PC-9 (cell line): ENCODE results near the gene VSIG4. TPM values are rescaled to one million over a fixed set of nuclear protein-coding genes. Genes with fewer than 3 reads are reported as not detected.
A peak's percentile ranks its signal among the peaks of the same experiment; 100 is the strongest.

Source experiments
- BruUV-seq: library from RNA; stranded (reverse); fragments of 400-500 nt; replicated peaks from 2 replicates; lab custom pipeline; 2021; lab: Mats Ljungman, UMichigan
- CTCF ChIA-PET: fragments of 300-600 bp; sonication (Branson Sonifier 250); formaldehyde crosslinking; loops from one replicate; lab custom pipeline; 2022; ENCODE audit warnings: antibody characterized with exemption; lab: Charles Lee
- POLR2A ChIA-PET: fragments of 300-600 bp; sonication (Branson Sonifier 250); formaldehyde crosslinking; loops from one replicate; lab custom pipeline; 2022; ENCODE audit warnings: antibody characterized with exemption; ENCODE audit not compliant: unreplicated experiment; lab: Charles Lee
- DNase-seq, 2 experiments: peaks; one replicate each; pipeline versions ENCODE4 v3.0.0 to v3.0.0-alpha.2; 2015 to 2022; ENCODE audit warnings: mixed read lengths in 1 of 2
- H2AFZ ChIP-seq: fragments of 200-600 bp; sonication (generic); 2 replicates; pipeline ENCODE4 v1.8.1; 2017; ENCODE audit warnings: antibody characterized with exemption
- H3F3A ChIP-seq: fragments of 200-600 bp; sonication (generic); 2 replicates; pipeline ENCODE4 v1.8.1; 2017; ENCODE audit warnings: antibody characterized with exemption, mild to moderate bottlenecking, low read depth; ENCODE audit not compliant: insufficient read depth
- H3K27ac ChIP-seq: fragments of 200-600 bp; sonication (generic); 2 replicates; pipeline ENCODE4 v1.6.1; 2016; ENCODE audit warnings: mixed run types
- H3K27me3 ChIP-seq: fragments of 200-600 bp; sonication (generic); 2 replicates; pipeline ENCODE4 v1.6.1; 2016; ENCODE audit warnings: low read depth, mixed run types; ENCODE audit not compliant: insufficient read depth
- H3K36me3 ChIP-seq: fragments of 200-600 bp; sonication (generic); 2 replicates; pipeline ENCODE4 v1.6.1; 2016; ENCODE audit warnings: low read depth, mixed run types
- H3K4me1 ChIP-seq: fragments of 200-600 bp; sonication (generic); replicated peaks from 2 replicates; pipeline ENCODE4 v1.6.1; 2016; ENCODE audit warnings: mixed run types; ENCODE audit not compliant: insufficient read depth
- H3K4me2 ChIP-seq: fragments of 200-600 bp; sonication (generic); 2 replicates; pipeline ENCODE4 v1.6.1; 2017; ENCODE audit warnings: mixed run types
- H3K4me3 ChIP-seq: fragments of 200-600 bp; sonication (generic); 2 replicates; pipeline ENCODE4 v1.6.1; 2016; ENCODE audit warnings: mixed run types
- H3K79me2 ChIP-seq: fragments of 200-600 bp; sonication (generic); 2 replicates; pipeline ENCODE4 v1.6.1; 2017; ENCODE audit warnings: low read depth, mixed run types
- H3K9me2 ChIP-seq: fragments of 200-600 bp; sonication (generic); 2 replicates; pipeline ENCODE4 v1.8.1; 2017; ENCODE audit warnings: mild to moderate bottlenecking; ENCODE audit not compliant: insufficient read depth
- H3K9me3 ChIP-seq: fragments of 200-600 bp; sonication (generic); 2 replicates; pipeline ENCODE4 v1.8.1; 2016; ENCODE audit warnings: low read depth; ENCODE audit not compliant: insufficient read depth
- H4K20me1 ChIP-seq: fragments of 200-600 bp; sonication (generic); 2 replicates; pipeline ENCODE4 v1.8.1; 2017; ENCODE audit not compliant: insufficient read depth
- EZH2 ChIP-seq: fragments of 200-600 bp; sonication (generic); IDR thresholded peaks from 2 replicates; pipeline ENCODE4 v1.8.0; 2017; ENCODE audit warnings: antibody characterized with exemption, low read depth
- intact Hi-C: fragments of 100-400 bp; cut with micrococcal nuclease; formaldehyde crosslinking; loops from one replicate; pipeline ENCODE4 v1.10.0; 2022; ENCODE audit not compliant: unreplicated experiment
- total RNA-seq: library from RNA; stranded (reverse); gene quantifications from 2 replicates; pipeline ENCODE4 v1.2.3, GENCODE V29; 2021
- TF ChIP-seq, protein P1 (sequence below): fragments of 200-600 bp; sonication (generic); conservative IDR thresholded peaks from 2 replicates; pipeline ENCODE4 v1.6.1; 2017; ENCODE audit warnings: mixed run types, antibody characterized with exemption, mild to moderate bottlenecking, moderate library complexity

VSIG4 gene
- total RNA-seq, 1 experiment from 2014 or later: not detected

DNA sequence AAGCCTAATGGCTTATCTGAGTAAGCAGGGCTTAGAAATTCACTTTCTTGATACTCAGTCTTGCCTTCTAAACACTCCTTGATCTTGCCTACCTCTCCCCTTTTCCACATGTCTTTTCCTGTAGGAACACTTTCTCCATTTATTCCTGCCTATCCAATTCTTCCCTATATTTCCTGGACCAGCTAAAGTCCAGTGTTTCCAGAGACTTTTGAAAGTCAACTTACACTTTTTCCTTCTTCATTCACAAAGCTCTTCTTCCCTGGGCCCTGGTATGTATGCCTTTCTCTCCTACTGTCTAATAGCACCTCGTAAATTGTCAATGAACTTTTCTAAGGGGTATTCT is 20.6 kb downstream of the VSIG4 start:
- TF ChIP-seq, protein P1, sequence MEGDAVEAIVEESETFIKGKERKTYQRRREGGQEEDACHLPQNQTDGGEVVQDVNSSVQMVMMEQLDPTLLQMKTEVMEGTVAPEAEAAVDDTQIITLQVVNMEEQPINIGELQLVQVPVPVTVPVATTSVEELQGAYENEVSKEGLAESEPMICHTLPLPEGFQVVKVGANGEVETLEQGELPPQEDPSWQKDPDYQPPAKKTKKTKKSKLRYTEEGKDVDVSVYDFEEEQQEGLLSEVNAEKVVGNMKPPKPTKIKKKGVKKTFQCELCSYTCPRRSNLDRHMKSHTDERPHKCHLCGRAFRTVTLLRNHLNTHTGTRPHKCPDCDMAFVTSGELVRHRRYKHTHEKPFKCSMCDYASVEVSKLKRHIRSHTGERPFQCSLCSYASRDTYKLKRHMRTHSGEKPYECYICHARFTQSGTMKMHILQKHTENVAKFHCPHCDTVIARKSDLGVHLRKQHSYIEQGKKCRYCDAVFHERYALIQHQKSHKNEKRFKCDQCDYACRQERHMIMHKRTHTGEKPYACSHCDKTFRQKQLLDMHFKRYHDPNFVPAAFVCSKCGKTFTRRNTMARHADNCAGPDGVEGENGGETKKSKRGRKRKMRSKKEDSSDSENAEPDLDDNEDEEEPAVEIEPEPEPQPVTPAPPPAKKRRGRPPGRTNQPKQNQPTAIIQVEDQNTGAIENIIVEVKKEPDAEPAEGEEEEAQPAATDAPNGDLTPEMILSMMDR: no peak
- no peak for TF ChIP-seq EZH2
- POLR2A ChIA-PET: no interaction called here

DNA sequence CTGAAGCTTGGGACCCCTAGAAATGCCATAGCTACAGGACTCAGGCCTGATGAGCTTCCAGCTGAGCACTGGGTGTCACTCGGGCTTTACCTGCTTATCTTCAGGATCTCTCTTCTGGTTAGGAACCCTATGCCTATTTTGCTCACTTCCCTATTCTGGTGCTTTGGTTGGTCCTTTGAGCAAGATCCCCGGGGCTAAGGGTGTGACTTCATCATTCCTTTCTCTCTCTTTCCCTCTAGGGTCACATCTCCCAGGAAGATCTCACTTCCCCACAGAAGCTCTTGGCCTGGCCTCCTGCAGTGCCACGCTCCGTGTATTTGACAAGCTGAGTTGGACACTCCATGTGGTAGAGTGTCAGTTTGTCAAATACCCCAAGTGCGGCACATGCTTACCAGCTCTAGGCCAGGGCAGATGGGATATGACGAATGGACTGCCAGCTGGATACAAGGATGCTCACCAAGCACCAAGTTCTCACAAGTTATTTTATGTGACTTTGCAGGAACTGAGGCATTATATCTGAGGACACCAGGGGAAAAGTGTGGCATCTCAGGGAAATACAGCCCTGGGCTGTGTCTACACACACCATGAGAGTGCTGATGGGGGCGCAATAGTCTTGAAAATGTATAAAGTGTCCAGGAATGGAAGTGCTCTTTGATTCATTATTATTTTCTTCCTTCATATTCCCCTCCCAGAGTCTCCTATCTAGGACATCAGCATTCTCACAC is 21.1 kb downstream of the VSIG4 start:
- Histone ChIP-seq H3K27me3 (no peaks in the 10 kb centered on the region), H3K4me3 (no peak overlapping the region), H4K20me1 (no peaks in the 10 kb centered on the region), H3K27ac (no peak overlapping the region), H3K4me1 (no peaks in the 10 kb centered on the region), H3K9me3 (no peaks in the 10 kb centered on the region), H3K79me2 (no peaks in the 10 kb centered on the region), H2AFZ (no peak overlapping the region), H3K36me3 (no peaks in the 10 kb centered on the region), H3F3A (no peaks in the 10 kb centered on the region), H3K9me2 (no peaks in the 10 kb centered on the region), H3K4me2 (no peak overlapping the region)
- intact Hi-C loops: no loop called here
- BruUV-seq: no TSS peak
- POLR2A ChIA-PET: no interaction called here
- CTCF ChIA-PET: interaction anchor here (0.6 kb wide), 1 partner anchor 82 kb away, joined by 3 read pairs; no protein-coding TSS in a partner anchor
- DNase-seq: no peak
- no peak for TF ChIP-seq EZH2

More for the DNA sequence above, 20.6 kb downstream of the VSIG4 start:
- Histone ChIP-seq H3F3A (no peaks in the 10 kb centered on the region), H3K27me3 (no peaks in the 10 kb centered on the region), H3K9me3 (no peaks in the 10 kb centered on the region), H3K4me1 (no peaks in the 10 kb centered on the region), H4K20me1 (no peaks in the 10 kb centered on the region), H3K9me2 (no peaks in the 10 kb centered on the region), H3K27ac (no peak overlapping the region), H3K4me2 (no peak overlapping the region), H3K79me2 (no peaks in the 10 kb centered on the region), H3K4me3 (no peak overlapping the region), H3K36me3 (no peaks in the 10 kb centered on the region), H2AFZ (no peak overlapping the region)
- intact Hi-C loops: no loop called here
- no TSS peak for BruUV-seq
- no peak for DNase-seq
- CTCF ChIA-PET: interaction anchor here (0.6 kb wide), 1 partner anchor 82 kb away, joined by 3 read pairs; no protein-coding TSS in a partner anchor

DNA sequence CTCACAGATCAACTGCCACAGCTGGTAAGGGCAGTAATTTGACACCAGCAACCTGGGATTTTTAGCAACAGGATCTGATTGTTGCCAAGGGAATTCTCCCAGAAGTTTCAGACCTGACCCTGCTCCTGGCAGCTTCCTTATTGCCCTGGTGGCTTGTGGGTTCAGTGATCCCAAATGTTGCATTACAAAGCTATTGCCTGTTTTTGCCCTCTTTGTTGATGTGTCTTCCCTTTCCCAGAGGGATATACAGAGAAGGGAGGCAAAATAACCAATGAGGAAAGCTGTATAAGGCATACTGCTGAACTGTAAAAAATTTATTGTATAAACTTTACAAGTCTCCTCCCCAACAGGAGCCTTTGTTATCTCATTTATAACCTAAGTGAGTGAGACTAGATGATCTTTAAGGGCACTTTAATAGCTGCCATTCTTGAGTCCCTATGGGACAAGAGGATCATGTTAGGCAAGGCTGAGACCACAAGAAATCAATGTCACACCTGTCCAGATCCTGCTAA is 22.2 kb downstream of the VSIG4 start:
- Histone ChIP-seq H3F3A (no peaks in the 10 kb centered on the region), H4K20me1 (no peaks in the 10 kb centered on the region), H3K9me3 (no peaks in the 10 kb centered on the region), H3K36me3 (no peaks in the 10 kb centered on the region), H3K27ac (no peak overlapping the region), H3K4me1 (no peaks in the 10 kb centered on the region), H3K27me3 (no peaks in the 10 kb centered on the region), H3K4me3 (no peak overlapping the region), H3K9me2 (no peaks in the 10 kb centered on the region), H2AFZ (no peak overlapping the region), H3K4me2 (no peak overlapping the region), H3K79me2 (no peaks in the 10 kb centered on the region)
- peak in 1 of 2 experiments; percentile 1 for DNase-seq
- POLR2A ChIA-PET: no interaction called here
- no peak for TF ChIP-seq EZH2
- TF ChIP-seq, protein P1: no peak
- no TSS peak for BruUV-seq
- intact Hi-C loops: no loop called here
- CTCF ChIA-PET: no interaction called here
